ENCODE results near the gene S100A13.

GRCh38 chr1:153638261-153638660 is 11.0 kb upstream of the S100A13 start:
- TF ChIP-seq CTCF (conservative IDR thresholded peaks at IDR 0.05; ENCODE audit: low read length) = no peak
- TF ChIP-seq EZH2phosphoT487 (IDR thresholded peaks at IDR 0.05; ENCODE audit: borderline replicate concordance, low read depth, low read length) = no peak

All from OCI-LY7 (cell line).